Endothelial cell of umbilical vein (primary cell): ENCODE measurements around the gene FGD3.

Experiments
- CTCF ChIP-seq, 2 donors: IDR thresholded peaks; 1 replicate in 1 of 2; 2 replicates in 1 of 2; pipeline ENCODE4 v1.5.1; 2011; ENCODE audit warnings: low read length in 2 of 2, mild to moderate bottlenecking in 2 of 2, moderate library complexity in 2 of 2, control low read depth in 1 of 2, inconsistent platforms in 1 of 2, low read depth in 1 of 2; ENCODE audit not compliant: insufficient read depth in 1 of 2; ENCODE audit errors: extremely low read depth in 1 of 2
- EZH2 ChIP-seq: IDR thresholded peaks from 2 replicates; pipeline ENCODE4 v1.6.1; 2012; ENCODE audit warnings: borderline replicate concordance, low read depth, mild to moderate bottlenecking, moderate library complexity, low read length, inconsistent platforms; ENCODE audit not compliant: severe bottlenecking
- GATA2 ChIP-seq: IDR thresholded peaks from 2 replicates; pipeline ENCODE4 v1.7.0; 2011; ENCODE audit warnings: low read depth, mild to moderate bottlenecking, moderate library complexity, mixed read lengths, low read length; ENCODE audit not compliant: insufficient read length, insufficient read depth
- JUN ChIP-seq: IDR thresholded peaks from 2 replicates; pipeline ENCODE4 v1.6.1; 2011; ENCODE audit warnings: borderline replicate concordance, low read depth; ENCODE audit not compliant: insufficient read length, insufficient read depth
- MAX ChIP-seq: IDR thresholded peaks from 2 replicates; pipeline ENCODE4 v1.6.1; 2011; ENCODE audit not compliant: insufficient read depth, insufficient read length
- POLR2A ChIP-seq: IDR thresholded peaks from 2 replicates; pipeline ENCODE4 v1.6.1; 2012; ENCODE audit warnings: low read depth, mild to moderate bottlenecking, control low read depth, low read length
- POLR2AphosphoS5 ChIP-seq: IDR thresholded peaks from 2 replicates; pipeline ENCODE4 v1.6.1; 2012; ENCODE audit warnings: low read depth, mild to moderate bottlenecking, control low read depth, low read length, moderate library complexity; ENCODE audit not compliant: insufficient read depth

- TF ChIP-seq CTCF (IDR thresholded peaks at IDR 0.05; ENCODE audit: extremely low read depth in 1 of 2, insufficient read depth in 1 of 2, low read depth in 1 of 2, low read length in 2 of 2) (no peak), POLR2A (no peak), EZH2 (no peak), POLR2AphosphoS5 (no peak), JUN (no peak), GATA2 (no peak), MAX (no peak)
Observed at GRCh38 chr9:92920437-92920836, 26.9 kb upstream of the FGD3 start.
